HPDE6-E6E7 (cell line): Measurements from ENCODE around the gene NUAK1.
"Not testable (repeated sequence)": the region's sequence is repeated elsewhere in the genome, so short reads cannot be mapped to it uniquely, and the experiment has no call there.

Experiments used
- DNase-seq: peaks from one replicate; pipeline ENCODE4 v3.0.0; 2011; ENCODE audit warnings: missing footprints; ENCODE audit errors: extremely low spot score

Gene NUAK1

GRCh38 chr12:106146987-106147386 lies 8.2 kb upstream of the NUAK1 start:
- no peak for DNase-seq

GRCh38 chr12:106145539-106146447 lies 7.0 kb upstream of the NUAK1 start:
- DNase-seq, result no peak

GRCh38 chr12:106144847-106145246 lies 6.1 kb upstream of the NUAK1 start:
- no peak for DNase-seq

GRCh38 chr12:106142591-106143261 lies 4.0 kb upstream of the NUAK1 start:
- DNase-seq, result no peak

- DNase-seq, result not testable (repeated sequence)
Observed at GRCh38 chr12:106141920-106142319, 3.2 kb upstream of the NUAK1 start.

- no peak for DNase-seq
Observed at GRCh38 chr12:106141452-106141851, 2.7 kb upstream of the NUAK1 start.

GRCh38 chr12:106141003-106141402 lies 2.2 kb upstream of the NUAK1 start:
- no peak for DNase-seq

GRCh38 chr12:106140223-106140986 lies 1.7 kb upstream of the NUAK1 start:
- no peak for DNase-seq

- peak; percentile 34 for DNase-seq
Observed at GRCh38 chr12:106139422-106140171, 843 bp upstream of the NUAK1 start.

GRCh38 chr12:106138357-106138632 lies 459 bp downstream of the NUAK1 start:
- DNase-seq, result no peak

- DNase-seq, result no peak
Observed at GRCh38 chr12:106137530-106138356, 1.0 kb downstream of the NUAK1 start.

GRCh38 chr12:106136263-106136662 lies 2.5 kb downstream of the NUAK1 start:
- no peak for DNase-seq

GRCh38 chr12:106135781-106136180 lies 3.0 kb downstream of the NUAK1 start:
- no peak for DNase-seq

GRCh38 chr12:106135075-106135474 lies 3.7 kb downstream of the NUAK1 start:
- DNase-seq, result no peak

GRCh38 chr12:106134294-106134949 lies 4.3 kb downstream of the NUAK1 start:
- DNase-seq, result no peak

- no peak for DNase-seq
Observed at GRCh38 chr12:106133136-106134087, 5.3 kb downstream of the NUAK1 start.

GRCh38 chr12:106132175-106133135 lies 6.3 kb downstream of the NUAK1 start:
- DNase-seq, result no peak

- no peak for DNase-seq
Observed at GRCh38 chr12:106131676-106132075, 7.1 kb downstream of the NUAK1 start.
